CD4-positive, alpha-beta T cell treated with Interleukin-1 beta for 1 hour (primary cell): Measurements from ENCODE around the gene NUDT16.

Experiments used
- DNase-seq, 2 donors: peaks; one replicate each; pipeline ENCODE4 v3.0.0-alpha.2; 2020 to 2022

Gene NUDT16

DNA sequence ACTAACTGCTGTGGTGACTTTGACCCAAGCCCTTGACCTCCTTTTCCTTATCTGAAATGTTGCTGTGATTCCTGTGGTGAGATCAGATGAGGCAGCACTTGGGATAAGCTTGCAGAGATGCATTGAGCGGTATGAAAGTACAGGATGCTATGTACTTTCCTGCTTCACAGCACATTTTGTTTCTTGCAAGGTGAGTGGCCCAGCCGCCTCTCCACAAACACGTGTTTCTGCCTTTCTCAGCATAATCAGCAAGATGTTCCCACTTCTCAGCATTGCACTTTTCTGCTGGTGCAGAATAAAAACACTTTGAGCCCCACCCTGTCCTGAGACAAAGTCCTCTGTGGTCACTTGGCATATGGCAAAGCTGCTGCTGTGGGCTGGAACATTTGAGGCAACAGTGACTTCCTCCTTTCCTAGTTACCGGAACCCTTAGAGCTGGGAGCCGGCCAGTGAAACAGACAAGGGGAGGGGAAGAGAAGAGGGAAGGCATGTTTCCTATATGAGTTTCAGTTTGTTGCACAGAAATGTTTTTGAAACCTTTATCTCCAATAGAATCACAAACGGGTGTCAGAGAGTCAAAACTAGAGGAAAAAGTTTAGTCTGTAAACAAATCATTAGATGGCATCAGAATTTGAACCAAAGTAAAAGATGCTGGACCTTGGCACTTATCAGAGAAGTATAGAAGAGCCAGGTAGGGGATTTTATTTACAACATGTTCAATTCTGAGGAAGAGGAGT, 5.0 kb downstream of the NUDT16 start:
- DNase-seq = peak in 1 of 2 donors; percentile 39

DNA sequence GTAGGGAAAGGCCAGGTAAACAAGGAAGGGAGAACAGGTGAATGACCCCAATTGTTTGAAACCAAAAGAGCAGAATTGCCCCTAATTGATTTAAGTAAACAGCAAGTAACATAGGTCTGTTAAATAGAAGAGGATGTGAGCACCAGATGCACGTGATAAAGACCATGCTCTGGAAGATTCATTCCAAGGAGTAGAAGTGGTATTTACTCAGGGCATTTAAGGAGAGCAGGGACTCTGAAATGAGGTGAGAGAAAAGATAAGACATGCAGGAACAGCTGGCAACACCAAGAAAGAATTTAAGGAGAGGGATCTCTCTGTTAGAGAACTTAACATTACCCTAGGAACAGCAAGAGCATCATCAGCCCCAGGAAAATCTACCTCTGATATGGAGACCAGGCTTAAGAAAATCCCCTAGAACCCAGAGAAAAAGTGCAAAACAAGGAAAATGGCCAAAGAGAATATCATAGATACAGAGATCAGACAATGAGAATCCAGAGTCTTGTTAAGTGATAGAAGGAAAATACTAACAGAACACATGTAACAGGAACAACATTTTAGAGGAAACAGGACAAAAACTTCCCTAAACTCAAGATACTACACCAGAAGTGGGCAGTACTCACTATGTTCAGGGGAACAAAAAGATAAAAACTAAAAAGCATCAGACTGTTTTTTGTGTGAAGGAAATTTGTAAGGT, 6.4 kb downstream of the NUDT16 start:
- no peak for DNase-seq

- DNase-seq = no peak
Measured at GRCh38 chr3:131388490-131388799, 6.9 kb downstream of the NUDT16 start.

GRCh38 chr3:131390331-131390730, 8.8 kb downstream of the NUDT16 start:
- no peak for DNase-seq

DNA sequence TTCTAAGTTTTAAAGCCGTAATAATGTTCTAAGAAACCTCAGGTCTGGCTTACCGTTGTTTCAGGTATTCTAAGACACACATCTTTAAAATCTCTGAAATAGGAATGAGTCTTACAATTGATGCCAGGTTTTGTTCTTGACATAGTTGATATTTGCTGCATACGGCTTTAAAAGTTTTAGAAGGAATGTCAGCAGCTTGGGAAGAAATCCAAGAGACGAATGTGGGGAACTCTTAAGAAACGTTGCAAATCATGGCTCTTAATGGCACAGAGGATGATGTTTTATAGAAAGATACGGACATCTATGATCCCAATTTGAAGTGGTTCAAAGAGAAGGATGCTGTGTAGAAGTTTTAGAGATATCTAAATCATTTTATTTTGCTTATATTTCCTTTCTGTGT, 11.5 kb downstream of the NUDT16 start:
- DNase-seq = no peak

- no peak for DNase-seq
Measured at GRCh38 chr3:131393868-131394267, 12.3 kb downstream of the NUDT16 start.

DNA sequence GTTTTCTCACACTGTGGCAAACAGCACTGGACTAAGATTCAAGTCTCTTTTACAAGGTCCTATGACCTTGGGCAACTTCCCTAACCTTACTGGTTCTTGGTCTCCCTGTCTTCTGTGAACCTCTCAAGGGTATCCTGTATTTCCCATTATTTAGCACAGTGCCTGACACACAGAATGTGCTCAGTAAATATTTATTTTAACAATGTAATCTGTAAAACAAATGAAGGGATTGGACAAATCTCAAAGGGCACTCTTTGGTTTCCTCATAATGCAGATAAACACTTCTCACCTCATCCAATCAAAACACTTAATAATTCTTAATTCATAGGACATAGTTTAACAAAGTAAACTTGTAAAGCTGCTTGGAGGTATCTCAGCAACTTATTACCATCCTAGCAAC, 12.8 kb downstream of the NUDT16 start:
- no peak for DNase-seq

DNA sequence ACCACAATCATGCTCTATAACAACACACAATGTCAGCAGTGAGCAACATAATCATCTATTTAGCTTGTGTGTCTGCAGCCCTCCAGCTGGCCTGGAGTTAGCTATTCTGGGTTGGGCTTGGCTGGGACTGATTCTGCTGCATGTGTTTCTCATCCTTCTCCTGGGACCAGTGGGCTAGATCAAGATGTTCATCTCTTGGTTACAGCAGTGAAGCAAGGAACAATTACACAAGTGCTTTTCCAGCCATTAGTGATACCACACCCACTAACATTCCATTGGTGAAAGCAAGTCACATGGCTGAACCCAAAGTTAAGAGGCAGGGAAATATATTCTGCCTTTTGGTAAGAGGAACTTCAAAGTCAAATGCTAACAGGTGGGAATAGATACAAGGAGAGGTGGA, 14.6 kb downstream of the NUDT16 start:
- DNase-seq = no peak

DNA sequence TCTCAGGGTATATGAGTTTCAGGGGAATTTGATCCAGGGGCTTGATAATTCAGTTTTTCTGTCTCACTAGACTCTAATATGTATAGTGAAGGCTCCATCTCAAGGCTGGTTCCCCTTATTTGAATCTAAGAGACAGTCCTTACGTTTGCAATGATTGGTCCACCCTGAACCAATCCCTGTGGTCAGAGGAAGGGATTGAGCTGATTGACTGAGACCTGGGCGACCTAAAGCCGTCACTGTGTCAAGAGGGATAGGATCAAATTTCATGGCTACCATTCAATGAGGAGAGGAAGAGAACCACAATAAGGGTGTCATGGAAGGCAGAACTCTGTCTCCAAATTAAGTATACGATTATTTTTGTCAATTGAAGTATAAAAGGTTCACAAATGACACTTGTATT, 16.3 kb downstream of the NUDT16 start:
- DNase-seq = no peak

DNA sequence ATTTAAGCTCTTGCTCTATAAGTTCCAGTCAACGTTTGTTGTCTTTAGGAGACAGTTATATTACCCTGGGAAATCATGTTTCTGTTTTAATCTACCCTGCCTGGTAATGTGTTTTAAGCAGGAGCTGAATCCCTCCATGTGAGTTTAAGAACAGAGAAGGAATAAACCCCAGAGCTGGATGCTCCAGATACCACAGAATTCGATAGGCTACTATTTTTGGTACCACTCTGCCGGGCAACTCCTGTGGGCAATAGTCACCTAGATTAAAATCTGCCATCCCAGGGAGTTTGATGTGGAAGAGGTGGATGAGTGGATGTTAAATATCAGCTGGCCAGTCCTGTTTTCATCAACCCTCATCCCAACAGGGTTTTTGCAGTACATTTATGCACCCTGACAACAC, 20.4 kb downstream of the NUDT16 start:
- DNase-seq = no peak

DNA sequence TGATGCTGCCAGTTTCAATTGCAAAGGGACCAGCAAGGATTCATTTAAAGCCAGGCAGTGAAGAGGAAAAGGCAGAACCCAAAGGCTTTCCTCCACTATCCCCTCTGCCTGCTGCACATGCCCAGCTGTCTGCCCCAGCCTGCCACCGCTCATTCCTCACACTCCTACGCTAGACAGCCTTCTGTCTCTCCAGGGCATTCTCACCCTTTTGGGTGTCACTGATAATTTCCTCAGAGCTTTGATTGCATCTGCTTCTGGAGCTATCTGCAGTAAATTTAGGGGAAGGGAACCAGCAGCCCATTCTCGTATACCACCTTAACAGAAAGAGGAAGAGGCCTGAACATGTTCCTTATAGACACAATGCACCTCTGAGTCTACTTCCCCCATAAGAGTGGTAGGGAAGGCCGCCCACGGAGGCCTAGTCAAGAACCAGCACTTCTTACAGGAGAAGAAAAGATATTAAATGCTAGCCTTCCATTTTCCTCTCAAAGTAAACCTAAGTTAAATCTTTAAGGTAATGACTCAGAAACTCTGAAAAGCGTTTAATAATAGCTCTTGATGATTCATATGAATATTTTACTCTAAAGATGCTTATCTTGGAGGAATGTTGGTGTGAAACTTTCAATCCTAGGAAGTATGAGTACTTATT, 20.9 kb downstream of the NUDT16 start:
- peak in 1 of 2 donors; percentile 2 for DNase-seq

GRCh38 chr3:131403216-131403895, 21.8 kb downstream of the NUDT16 start:
- no peak for DNase-seq

DNA sequence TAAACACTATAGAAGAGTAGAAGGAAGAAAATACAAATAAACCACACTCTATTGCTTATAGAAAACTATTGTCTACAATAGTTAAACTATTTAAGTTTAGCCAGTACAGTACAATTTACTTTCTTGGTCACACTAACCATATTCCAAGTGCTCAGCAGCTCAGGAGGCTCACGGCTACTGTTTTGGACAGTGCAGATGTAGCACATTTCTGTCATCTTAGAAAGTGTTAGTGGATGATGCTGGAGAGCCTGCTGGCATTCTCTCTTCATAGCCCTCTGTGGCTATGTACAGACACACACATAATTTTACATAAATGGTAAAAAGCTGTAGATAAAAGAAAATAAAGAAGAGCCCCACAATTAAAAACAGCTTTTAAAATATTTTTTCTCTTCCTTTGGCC, 23.8 kb downstream of the NUDT16 start:
- no peak for DNase-seq

DNA sequence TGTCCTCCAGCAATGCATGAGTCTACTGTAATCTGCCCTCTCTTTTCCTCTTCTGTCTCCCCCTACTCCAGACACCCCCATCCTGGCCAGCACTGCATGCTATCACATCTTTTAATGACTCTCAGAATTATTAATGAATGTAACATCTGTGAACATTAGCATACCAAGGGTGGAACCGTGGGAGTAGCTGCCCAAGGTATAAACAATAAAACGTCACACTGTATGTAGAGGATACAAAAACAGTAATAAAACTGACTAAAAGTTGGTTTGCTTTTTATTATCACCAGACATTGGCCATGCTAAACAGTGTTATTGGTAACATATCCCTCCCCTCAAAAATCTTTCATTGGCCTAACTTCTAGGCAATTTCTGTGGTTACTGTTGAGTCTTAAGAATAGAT, 24.7 kb downstream of the NUDT16 start:
- no peak for DNase-seq

DNA sequence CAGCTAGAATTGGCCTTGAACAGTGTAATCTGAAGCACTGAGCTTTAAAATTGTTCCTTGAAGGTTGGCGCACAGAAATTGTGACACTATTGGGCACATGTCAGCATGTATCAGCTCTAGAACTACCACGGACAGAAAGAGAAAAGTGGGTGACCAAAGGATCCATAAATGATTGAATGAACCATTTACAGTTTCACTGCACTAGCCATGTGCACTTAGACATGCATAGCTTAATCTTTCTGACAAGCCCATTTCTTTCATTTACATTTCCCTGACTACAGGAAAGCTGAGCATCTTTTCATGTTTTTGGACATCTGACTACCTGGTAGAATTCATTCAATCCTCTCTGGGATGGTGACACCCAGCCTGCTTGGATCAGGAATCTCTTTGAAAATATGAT, 36.2 kb downstream of the NUDT16 start:
- no peak for DNase-seq

DNA sequence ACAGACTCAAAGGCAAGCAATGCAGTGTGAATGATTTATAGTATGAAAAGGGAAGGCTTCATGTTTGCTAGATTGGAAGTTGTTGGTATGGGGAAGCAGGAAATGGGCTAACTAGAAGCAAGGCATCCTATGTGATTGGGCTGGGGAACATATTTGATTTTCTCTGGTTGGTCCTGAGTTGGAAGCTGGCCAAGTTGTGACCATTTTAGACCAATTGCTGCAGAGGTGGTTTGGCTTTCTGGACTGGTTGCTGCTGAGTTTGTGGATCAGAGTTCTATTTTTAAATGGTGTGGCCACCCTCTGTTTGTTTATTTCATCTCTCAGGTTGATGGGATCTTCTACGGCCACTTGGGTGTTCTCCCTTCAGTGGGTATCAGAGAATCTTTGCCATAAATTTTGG, 39.7 kb downstream of the NUDT16 start:
- DNase-seq = no peak

GRCh38 chr3:131421957-131422498, 40.5 kb downstream of the NUDT16 start:
- no peak for DNase-seq

GRCh38 chr3:131427226-131427625, 45.7 kb downstream of the NUDT16 start:
- no peak for DNase-seq

DNA sequence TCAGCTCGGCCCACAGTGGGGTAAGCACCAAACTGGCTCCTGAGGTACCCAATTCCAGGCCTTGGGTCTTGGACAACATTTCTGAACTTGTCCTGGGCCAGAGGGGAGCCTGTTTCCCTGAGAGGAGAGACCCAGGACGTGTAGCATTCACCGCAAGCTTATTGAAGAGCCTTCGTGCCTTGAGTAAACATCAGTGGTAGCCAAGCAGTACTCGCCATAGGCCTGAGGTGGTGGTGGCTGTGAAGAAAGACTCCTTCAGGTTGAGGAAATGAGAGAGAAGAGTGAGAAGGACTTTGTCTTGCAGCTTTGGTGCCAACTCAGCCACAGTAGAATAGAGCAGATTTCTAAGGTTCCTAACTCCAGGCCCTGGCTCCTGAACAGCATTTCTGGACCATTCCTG, 50.2 kb downstream of the NUDT16 start:
- no peak for DNase-seq

DNA sequence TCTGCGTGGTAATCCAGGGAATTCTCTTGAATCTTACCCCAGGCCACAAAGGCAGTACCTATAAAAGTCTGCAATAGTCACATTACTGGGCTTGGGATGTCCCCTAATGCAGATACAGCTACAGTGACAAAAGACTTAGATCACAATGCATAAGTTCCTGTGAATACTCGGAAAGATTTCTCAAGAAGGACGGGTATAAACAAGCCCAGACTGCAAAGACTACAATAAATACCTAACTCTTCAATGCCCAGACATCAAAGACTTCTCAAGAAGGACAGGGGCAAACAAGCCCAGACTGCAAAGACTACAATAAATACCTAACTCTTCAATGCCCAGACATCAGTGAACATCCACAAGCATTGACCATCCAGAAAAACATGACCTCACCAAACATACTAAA, 50.9 kb downstream of the NUDT16 start:
- no peak for DNase-seq

GRCh38 chr3:131435000-131435399, 53.4 kb downstream of the NUDT16 start:
- no peak for DNase-seq
